AG10803 (cell line): ENCODE data around the gene MAN2A1.
"Not testable (repeated sequence)": the region's sequence is repeated elsewhere in the genome, so short reads cannot be mapped to it uniquely, and the experiment has no call there.

Experiments
- DNase-seq: peaks from one replicate; pipeline ENCODE4 v3.0.0; 2010; ENCODE audit warnings: low read depth
- H3K4me3 ChIP-seq: 2 replicates; pipeline ENCODE4 v1.5.1; 2011; ENCODE audit warnings: mild to moderate bottlenecking, low read length, control low read depth
- TF ChIP-seq, protein P1 (sequence below): conservative IDR thresholded peaks from 2 replicates; pipeline ENCODE4 v1.5.1; 2011; ENCODE audit warnings: mild to moderate bottlenecking, low read length, control low read depth, inconsistent platforms

Gene MAN2A1

DNA sequence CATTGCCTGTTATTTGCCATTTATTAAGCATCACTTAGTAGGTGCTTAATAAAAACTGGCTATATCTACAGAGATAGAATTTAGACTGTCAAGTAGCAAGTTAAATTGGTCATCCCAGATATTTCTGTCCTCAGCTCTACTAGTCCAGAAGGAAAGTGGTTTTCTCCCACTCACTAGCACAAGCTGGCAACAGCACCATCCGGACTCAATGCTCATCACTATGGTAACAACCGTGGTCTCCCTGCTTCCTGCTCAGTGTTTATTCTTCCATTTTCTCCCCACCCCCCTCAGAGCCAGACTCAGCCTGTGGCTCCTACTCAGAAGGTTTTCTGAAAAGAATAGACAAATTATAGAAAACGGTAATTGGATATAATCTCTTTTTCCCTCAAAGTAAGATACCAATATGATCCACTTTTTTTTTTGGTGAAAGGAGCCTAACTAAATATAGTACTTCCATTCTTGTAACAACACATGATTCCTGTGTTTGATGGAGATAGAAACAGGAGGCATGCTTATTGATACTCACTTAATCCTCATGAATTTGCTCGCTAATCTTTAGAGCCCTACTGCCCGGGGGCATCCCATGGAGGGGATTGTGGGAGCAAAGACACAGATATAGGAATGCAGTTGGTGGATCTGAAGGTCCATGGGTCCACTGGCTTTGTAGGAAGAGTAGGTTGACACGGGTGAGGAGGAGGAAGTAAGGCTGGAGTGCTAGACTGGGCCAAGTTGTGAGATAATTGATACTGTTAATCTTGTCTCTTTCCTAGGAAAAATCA is 191.4 kb downstream of the MAN2A1 start:
- TF ChIP-seq, protein P1, sequence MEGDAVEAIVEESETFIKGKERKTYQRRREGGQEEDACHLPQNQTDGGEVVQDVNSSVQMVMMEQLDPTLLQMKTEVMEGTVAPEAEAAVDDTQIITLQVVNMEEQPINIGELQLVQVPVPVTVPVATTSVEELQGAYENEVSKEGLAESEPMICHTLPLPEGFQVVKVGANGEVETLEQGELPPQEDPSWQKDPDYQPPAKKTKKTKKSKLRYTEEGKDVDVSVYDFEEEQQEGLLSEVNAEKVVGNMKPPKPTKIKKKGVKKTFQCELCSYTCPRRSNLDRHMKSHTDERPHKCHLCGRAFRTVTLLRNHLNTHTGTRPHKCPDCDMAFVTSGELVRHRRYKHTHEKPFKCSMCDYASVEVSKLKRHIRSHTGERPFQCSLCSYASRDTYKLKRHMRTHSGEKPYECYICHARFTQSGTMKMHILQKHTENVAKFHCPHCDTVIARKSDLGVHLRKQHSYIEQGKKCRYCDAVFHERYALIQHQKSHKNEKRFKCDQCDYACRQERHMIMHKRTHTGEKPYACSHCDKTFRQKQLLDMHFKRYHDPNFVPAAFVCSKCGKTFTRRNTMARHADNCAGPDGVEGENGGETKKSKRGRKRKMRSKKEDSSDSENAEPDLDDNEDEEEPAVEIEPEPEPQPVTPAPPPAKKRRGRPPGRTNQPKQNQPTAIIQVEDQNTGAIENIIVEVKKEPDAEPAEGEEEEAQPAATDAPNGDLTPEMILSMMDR: no peak

DNA sequence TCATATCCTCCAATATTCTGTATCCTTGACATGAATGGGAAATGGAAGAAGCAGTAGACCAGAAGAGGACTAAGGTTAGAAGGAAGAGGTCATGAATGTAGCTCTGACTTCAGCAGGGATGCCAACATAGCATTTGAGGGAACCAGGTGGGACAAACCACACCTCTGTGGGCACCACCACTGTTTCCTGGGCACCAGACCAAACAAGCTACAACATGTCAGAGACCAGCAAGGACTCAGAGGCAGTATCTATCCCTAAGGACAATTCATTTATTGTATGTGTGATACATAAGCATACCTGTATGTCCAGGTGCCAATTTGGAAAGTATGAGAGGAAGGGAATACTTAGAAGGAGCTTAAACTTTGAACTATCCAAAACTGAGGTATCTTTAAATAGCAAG is 192.8 kb downstream of the MAN2A1 start:
- TF ChIP-seq, protein P1: no peak
- no peak for DNase-seq
- no peak overlapping the region for H3K4me3 ChIP-seq

More for the DNA sequence above, 191.4 kb downstream of the MAN2A1 start:
- H3K4me3 ChIP-seq: no peak overlapping the region
- no peak for DNase-seq

- no peak for DNase-seq
- H3K4me3 ChIP-seq: no peak overlapping the region
- TF ChIP-seq, protein P1: no peak
Measured at GRCh38 chr5:109884676-109885075, 194.9 kb downstream of the MAN2A1 start.

- no peak for DNase-seq
- TF ChIP-seq, protein P1: no peak
- no peak overlapping the region for H3K4me3 ChIP-seq
Measured at GRCh38 chr5:109885205-109885604, 195.5 kb downstream of the MAN2A1 start.

DNA sequence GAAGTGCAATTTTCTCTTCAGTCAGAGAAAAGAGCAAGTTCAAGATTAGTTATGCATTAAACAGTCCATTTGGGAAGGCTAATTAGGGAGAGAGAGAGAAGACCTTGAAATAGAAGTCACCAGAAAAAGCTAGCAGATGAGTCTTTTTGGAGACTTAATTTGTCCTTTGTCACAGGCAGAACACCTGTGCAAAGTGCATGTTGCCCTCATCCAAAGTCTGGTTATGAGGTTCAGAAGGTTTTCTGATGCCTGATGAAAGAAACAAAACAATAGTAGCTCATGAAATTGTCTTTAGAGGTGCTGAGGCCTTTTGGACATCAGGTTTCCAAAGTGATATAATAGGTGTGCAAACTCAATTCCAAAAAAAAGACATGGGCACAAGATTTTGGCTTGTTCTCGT is 199.3 kb downstream of the MAN2A1 start:
- TF ChIP-seq, protein P1: no peak
- H3K4me3 ChIP-seq: no peak overlapping the region
- DNase-seq: no peak

GRCh38 chr5:109893271-109893670 is 203.5 kb downstream of the MAN2A1 start:
- not testable (repeated sequence) for H3K4me3 ChIP-seq, DNase-seq

DNA sequence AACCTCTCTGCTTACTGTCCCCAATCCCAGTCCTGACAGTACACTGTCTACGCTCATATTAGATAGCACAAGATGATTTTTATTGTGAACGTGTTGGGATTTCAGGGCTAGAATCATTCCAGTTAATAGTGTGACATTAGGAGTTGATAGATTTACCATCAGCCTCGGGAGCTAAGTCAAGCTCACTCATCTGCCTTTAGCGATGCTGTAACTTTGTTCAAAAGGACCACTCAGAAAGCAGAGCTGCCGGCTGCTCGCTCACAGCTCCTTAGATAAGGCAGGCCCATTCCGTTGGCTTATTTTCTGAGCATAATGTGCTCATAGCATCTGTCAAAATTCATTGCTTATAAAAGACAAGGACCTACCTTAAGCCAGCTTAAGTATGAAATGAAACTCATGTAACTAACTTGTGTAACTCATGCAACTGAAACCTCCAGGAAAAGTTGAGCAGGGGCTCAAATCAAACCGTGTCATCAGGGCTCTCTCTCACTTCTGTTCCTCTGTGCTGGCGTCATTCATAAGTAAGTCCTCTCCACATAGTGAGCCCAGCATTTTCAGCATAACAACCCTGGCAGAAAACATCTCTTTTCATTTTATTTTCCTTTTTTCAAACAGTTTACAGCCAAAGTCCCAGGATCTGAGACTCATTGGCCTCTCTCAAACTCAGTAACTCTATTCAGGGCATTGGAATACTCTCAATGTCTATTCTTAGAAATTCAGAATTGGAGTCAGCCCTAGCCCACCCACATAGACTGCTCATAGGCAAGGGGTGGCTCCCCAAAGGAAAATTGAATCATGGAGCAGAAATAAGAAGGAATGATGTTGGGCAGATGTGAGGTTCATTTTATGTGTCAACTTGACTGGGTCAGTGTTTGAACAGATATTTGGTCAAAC is 208.8 kb downstream of the MAN2A1 start:
- TF ChIP-seq, protein P1: no peak
- no peak for DNase-seq
- H3K4me3 ChIP-seq: no peak overlapping the region
